ENCODE measurements around the gene DNAJC2.
A peak's percentile ranks its signal among the peaks of the same experiment; 100 is the strongest.

DNAJC2 gene

DNA sequence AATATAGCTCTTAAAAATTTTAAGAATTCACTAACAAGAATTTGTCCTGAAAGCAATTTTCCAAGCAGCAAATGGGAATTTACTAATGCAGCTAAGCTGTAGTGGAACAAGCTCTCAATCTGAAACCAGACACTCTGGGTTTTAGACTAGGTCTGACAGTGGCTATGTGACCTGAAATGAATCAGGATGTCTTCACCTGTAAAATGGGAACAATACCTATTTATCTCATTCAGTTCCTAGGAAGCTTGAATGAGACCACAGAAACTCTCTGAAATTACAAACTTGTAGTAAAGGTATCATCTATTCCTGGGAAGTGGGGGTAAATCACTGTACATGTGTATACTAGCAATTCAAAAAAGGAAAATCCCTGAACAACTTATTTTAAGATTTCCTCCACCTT, 1.2 kb downstream of the DNAJC2 start:
- H3K9me3 ChIP-seq (ENCODE audit: control insufficient read depth in 2 of 2, low read length in 2 of 2), result no peaks in the 10 kb centered on the region
- peaks cover 14 to 22% of the 10 kb centered on the region in 2 donors for H3K36me3 ChIP-seq (ENCODE audit: control insufficient read depth in 2 of 2, insufficient read depth in 2 of 2, low read length in 2 of 2)
- H3K4me3 ChIP-seq (ENCODE audit: low read length in 2 of 2), result peak overlapping the region; percentile 94 to 99
- peak overlapping the region; percentile 87 to 97 for H3K9ac ChIP-seq (ENCODE audit: low read depth in 1 of 2, low read length in 2 of 2)
- H3K27ac ChIP-seq (ENCODE audit: low read depth in 2 of 2, low read length in 2 of 2), result no peak overlapping the region
- H3K4me1 ChIP-seq (ENCODE audit: control insufficient read depth in 2 of 2, insufficient read depth in 2 of 2, low read length in 2 of 2), result peaks cover 16 to 23% of the 10 kb centered on the region in 2 donors
- H3K27me3 ChIP-seq (ENCODE audit: control insufficient read depth in 2 of 2, insufficient read depth in 2 of 2, low read length in 2 of 2), result no peaks in the 10 kb centered on the region

DNA sequence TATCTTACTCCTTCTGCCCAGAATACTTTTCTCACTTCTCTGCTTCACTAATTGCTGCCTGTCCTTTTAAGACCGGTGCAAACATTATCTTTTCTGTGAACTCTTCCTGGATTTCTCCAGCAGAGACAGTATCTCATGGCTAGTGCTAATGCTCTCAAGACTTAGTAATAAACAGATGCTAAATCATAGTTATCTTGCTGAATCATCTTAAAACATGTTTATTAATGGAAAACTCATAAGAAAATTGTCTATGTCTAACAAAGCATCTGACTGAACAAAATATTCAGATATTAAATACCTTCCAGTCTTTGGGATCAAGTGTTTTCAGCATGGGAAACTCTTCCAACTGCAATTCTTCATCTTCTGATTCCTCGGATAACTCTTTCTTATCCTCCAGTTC, 3.1 kb downstream of the DNAJC2 start:
- H3K4me3 ChIP-seq (ENCODE audit: low read length in 2 of 2), result no peak overlapping the region
- H3K4me1 ChIP-seq (ENCODE audit: control insufficient read depth in 2 of 2, insufficient read depth in 2 of 2, low read length in 2 of 2), result peaks cover 11 to 12% of the 10 kb centered on the region in 2 donors
- H3K27ac ChIP-seq (ENCODE audit: low read depth in 2 of 2, low read length in 2 of 2), result no peak overlapping the region
- H3K9ac ChIP-seq (ENCODE audit: low read depth in 1 of 2, low read length in 2 of 2), result no peak overlapping the region
- no peaks in the 10 kb centered on the region for H3K9me3 ChIP-seq (ENCODE audit: control insufficient read depth in 2 of 2, low read length in 2 of 2)
- H3K27me3 ChIP-seq (ENCODE audit: control insufficient read depth in 2 of 2, insufficient read depth in 2 of 2, low read length in 2 of 2), result no peaks in the 10 kb centered on the region
- H3K36me3 ChIP-seq (ENCODE audit: control insufficient read depth in 2 of 2, insufficient read depth in 2 of 2, low read length in 2 of 2), result peaks cover 28 to 35% of the 10 kb centered on the region in 2 donors

DNA sequence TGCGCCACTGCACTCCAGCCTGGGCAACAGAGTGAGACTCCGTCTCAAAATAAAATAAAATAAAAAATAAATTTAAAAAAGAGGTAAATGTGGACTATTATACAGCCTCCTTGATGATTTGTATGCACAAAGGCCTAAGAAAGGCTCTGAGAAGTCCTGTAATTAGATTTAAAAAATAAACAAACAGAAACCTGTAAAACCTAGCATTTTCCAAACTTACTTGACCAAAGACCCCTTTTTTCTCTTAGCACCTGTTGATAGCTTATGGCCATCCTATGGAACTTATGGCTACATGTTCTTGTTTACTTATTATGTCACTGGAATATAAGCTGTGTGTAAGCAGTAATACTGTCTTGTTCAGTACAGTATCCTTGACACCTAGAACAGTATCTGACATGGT, 5.7 kb downstream of the DNAJC2 start:
- peaks cover 7% of the 10 kb centered on the region in 2 donors for H3K4me1 ChIP-seq (ENCODE audit: control insufficient read depth in 2 of 2, insufficient read depth in 2 of 2, low read length in 2 of 2)
- peaks cover 36 to 41% of the 10 kb centered on the region in 2 donors for H3K36me3 ChIP-seq (ENCODE audit: control insufficient read depth in 2 of 2, insufficient read depth in 2 of 2, low read length in 2 of 2)
- no peak overlapping the region for H3K9ac ChIP-seq (ENCODE audit: low read depth in 1 of 2, low read length in 2 of 2)
- no peaks in the 10 kb centered on the region for H3K27me3 ChIP-seq (ENCODE audit: control insufficient read depth in 2 of 2, insufficient read depth in 2 of 2, low read length in 2 of 2)
- no peak overlapping the region for H3K4me3 ChIP-seq (ENCODE audit: low read length in 2 of 2)
- no peaks in the 10 kb centered on the region for H3K9me3 ChIP-seq (ENCODE audit: control insufficient read depth in 2 of 2, low read length in 2 of 2)
- H3K27ac ChIP-seq (ENCODE audit: low read depth in 2 of 2, low read length in 2 of 2), result no peak overlapping the region

DNA sequence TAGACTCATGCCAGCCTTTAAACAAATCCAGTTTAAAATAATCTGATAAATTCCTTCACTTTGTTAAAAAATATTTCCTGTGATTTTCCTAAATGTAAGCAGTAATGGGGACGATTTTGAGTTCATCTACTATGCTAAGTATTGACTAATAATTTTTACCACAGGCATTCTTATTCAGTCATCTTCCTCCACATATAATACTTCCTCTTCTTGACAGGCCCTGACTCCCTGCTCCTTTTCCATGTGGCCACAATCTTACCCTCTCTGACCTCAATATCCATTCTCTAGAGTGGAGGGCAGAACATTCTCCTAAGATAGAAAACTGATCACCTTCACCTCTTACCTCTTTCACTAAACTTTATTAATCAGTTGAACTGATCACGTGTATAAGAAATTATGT, 7.8 kb downstream of the DNAJC2 start:
- H3K27ac ChIP-seq (ENCODE audit: low read depth in 2 of 2, low read length in 2 of 2), result no peak overlapping the region
- peaks cover 39 to 45% of the 10 kb centered on the region in 2 donors for H3K36me3 ChIP-seq (ENCODE audit: control insufficient read depth in 2 of 2, insufficient read depth in 2 of 2, low read length in 2 of 2)
- no peak overlapping the region for H3K9ac ChIP-seq (ENCODE audit: low read depth in 1 of 2, low read length in 2 of 2)
- no peaks in the 10 kb centered on the region for H3K9me3 ChIP-seq (ENCODE audit: control insufficient read depth in 2 of 2, low read length in 2 of 2)
- no peak overlapping the region for H3K4me3 ChIP-seq (ENCODE audit: low read length in 2 of 2)
- no peaks in the 10 kb centered on the region for H3K4me1 ChIP-seq (ENCODE audit: control insufficient read depth in 2 of 2, insufficient read depth in 2 of 2, low read length in 2 of 2)
- H3K27me3 ChIP-seq (ENCODE audit: control insufficient read depth in 2 of 2, insufficient read depth in 2 of 2, low read length in 2 of 2), result no peaks in the 10 kb centered on the region

DNA sequence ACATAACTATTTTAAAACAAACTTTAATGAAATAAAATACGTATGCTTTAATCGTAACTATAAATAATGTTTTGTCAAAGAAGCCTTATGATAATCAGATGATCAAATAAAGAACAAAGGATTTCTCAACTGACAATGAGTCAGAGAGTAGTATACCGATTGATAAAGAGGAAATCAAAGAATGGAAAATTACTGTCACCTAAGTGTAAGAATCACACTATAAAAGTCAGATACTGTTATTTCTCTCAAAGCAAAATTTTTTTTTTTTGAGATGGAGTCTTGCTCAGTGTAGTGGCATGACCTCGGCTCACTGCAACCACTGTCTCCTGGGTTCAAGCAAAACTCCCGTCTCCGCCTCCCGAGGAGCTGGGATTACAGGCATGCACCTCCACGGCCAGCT, 18.8 kb downstream of the DNAJC2 start:
- Histone ChIP-seq H3K36me3 (ENCODE audit: control insufficient read depth in 2 of 2, insufficient read depth in 2 of 2, low read length in 2 of 2) (peaks cover 31 to 49% of the 10 kb centered on the region in 2 donors), H3K4me3 (ENCODE audit: low read length in 2 of 2) (no peak overlapping the region), H3K27ac (ENCODE audit: low read depth in 2 of 2, low read length in 2 of 2) (no peak overlapping the region), H3K9ac (ENCODE audit: low read depth in 1 of 2, low read length in 2 of 2) (no peak overlapping the region), H3K4me1 (ENCODE audit: control insufficient read depth in 2 of 2, insufficient read depth in 2 of 2, low read length in 2 of 2) (no peaks in the 10 kb centered on the region), H3K27me3 (ENCODE audit: control insufficient read depth in 2 of 2, insufficient read depth in 2 of 2, low read length in 2 of 2) (no peaks in the 10 kb centered on the region), H3K9me3 (ENCODE audit: control insufficient read depth in 2 of 2, low read length in 2 of 2) (no peaks in the 10 kb centered on the region)

DNA sequence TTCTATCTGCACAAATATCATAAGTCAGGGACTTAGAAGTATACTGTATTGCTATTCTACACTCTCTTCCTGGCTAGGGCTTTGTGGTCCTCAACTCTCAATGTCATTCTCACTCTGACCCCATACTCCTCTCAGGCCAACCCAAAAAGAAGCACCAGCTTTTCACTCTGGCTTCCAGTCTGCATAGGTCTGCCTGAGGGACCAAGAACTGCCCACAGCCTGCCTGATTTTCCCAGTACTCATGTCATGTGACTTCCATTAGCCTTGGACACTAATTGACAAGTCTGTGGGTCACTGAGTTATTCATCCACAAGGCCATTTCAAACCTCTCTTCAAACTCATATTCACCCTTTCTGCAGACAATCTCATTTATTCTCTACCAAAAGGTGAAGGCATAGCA, 27.6 kb downstream of the DNAJC2 start:
- Histone ChIP-seq H3K9ac (ENCODE audit: low read depth in 1 of 2, low read length in 2 of 2) (no peak overlapping the region), H3K9me3 (ENCODE audit: control insufficient read depth in 2 of 2, low read length in 2 of 2) (no peaks in the 10 kb centered on the region), H3K4me3 (ENCODE audit: low read length in 2 of 2) (no peak overlapping the region), H3K4me1 (ENCODE audit: control insufficient read depth in 2 of 2, insufficient read depth in 2 of 2, low read length in 2 of 2) (no peaks in the 10 kb centered on the region), H3K27ac (ENCODE audit: low read depth in 2 of 2, low read length in 2 of 2) (no peak overlapping the region), H3K27me3 (ENCODE audit: control insufficient read depth in 2 of 2, insufficient read depth in 2 of 2, low read length in 2 of 2) (no peaks in the 10 kb centered on the region), H3K36me3 (ENCODE audit: control insufficient read depth in 2 of 2, insufficient read depth in 2 of 2, low read length in 2 of 2) (peaks cover 68 to 78% of the 10 kb centered on the region in 2 donors)

DNA sequence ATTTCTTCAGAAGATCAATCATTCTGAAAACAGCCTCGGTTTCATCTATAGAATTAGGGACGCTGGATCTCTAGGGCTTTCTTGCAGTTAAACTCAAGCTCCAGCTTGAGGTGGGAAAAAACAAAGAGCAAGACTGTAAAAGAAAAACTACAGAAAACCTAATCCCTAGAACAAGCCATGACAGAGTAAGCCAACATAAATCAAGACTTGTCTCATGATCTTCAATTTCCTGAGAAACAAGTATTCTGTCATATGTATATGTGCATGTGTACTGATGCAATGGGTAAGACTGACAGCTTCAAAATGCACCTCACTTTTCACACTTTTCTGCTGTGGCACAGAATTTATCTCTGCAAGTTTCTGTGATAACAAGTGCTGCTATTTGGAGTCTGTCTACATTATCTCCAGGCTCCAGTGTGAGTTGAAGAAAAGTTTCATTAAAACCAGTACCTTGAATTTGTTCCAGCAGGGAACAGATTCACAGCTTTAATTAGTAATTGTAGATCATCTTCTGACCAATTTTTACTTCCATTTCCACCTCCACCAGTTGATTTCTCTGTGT, 28.1 kb downstream of the DNAJC2 start:
- no peak overlapping the region for H3K9ac ChIP-seq (ENCODE audit: low read depth in 1 of 2, low read length in 2 of 2)
- H3K9me3 ChIP-seq (ENCODE audit: control insufficient read depth in 2 of 2, low read length in 2 of 2), result no peaks in the 10 kb centered on the region
- peaks cover 69 to 79% of the 10 kb centered on the region in 2 donors for H3K36me3 ChIP-seq (ENCODE audit: control insufficient read depth in 2 of 2, insufficient read depth in 2 of 2, low read length in 2 of 2)
- no peak overlapping the region for H3K4me3 ChIP-seq (ENCODE audit: low read length in 2 of 2)
- no peaks in the 10 kb centered on the region for H3K27me3 ChIP-seq (ENCODE audit: control insufficient read depth in 2 of 2, insufficient read depth in 2 of 2, low read length in 2 of 2)
- no peaks in the 10 kb centered on the region for H3K4me1 ChIP-seq (ENCODE audit: control insufficient read depth in 2 of 2, insufficient read depth in 2 of 2, low read length in 2 of 2)
- no peak overlapping the region for H3K27ac ChIP-seq (ENCODE audit: low read depth in 2 of 2, low read length in 2 of 2)

DNA sequence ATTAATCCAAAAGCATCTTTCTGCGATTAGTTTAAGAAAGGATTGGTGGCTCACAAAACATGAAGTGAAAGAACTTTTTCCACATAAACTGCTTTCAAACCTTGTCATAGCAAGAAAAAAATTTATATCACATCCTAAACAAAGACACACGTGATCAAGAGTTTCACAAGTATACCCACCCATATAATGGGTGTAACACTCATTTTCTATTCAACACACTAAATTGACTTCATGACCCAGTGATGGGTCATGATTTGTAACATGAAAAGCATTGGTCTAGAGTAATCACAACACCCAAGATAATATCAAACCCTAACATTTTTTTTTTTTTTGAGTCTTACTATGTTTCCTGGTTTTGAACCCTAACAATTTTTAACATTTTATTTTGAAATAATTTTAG, 29.7 kb downstream of the DNAJC2 start:
- Histone ChIP-seq H3K36me3 (ENCODE audit: control insufficient read depth in 2 of 2, insufficient read depth in 2 of 2, low read length in 2 of 2) (peaks cover 80 to 92% of the 10 kb centered on the region in 2 donors), H3K4me1 (ENCODE audit: control insufficient read depth in 2 of 2, insufficient read depth in 2 of 2, low read length in 2 of 2) (no peaks in the 10 kb centered on the region), H3K9ac (ENCODE audit: low read depth in 1 of 2, low read length in 2 of 2) (no peak overlapping the region), H3K9me3 (ENCODE audit: control insufficient read depth in 2 of 2, low read length in 2 of 2) (no peaks in the 10 kb centered on the region), H3K27ac (ENCODE audit: low read depth in 2 of 2, low read length in 2 of 2) (no peak overlapping the region), H3K4me3 (ENCODE audit: low read length in 2 of 2) (no peak overlapping the region), H3K27me3 (ENCODE audit: control insufficient read depth in 2 of 2, insufficient read depth in 2 of 2, low read length in 2 of 2) (no peaks in the 10 kb centered on the region)

DNA sequence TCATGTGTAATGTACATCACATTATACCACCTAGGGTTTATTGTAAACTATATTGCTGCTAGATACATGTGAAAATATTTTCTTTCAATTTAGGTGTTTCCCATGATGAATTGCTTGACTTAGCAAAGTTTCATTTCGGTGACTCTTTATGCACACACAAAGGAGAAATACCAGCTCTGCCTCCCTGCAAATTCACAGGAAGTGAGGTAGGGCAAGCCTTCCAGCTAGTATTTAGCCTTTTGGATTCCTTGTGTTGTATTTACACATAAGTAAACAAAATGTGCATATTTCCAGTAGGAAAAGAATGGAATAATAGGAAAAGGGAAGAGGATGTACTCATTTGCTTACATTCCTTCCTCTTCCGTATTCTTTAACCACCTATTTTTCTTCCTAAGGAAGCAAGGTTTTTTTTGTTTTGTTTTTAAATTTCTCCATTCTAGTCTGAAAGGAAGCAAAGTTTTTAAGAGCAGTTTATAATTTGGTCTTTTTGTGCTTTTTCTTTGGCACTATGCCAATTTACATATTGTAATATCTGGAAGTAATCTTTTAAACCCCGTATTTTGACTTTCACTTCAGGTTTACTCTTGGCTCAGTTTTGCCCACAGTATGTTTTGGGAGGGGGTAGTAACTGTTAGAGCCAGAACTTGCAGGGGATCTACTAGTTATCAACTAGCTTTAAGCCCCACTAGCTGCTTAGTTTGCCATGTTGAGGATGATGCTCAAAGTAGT, 36.9 kb downstream of the DNAJC2 start:
- no peak overlapping the region for H3K4me3 ChIP-seq (ENCODE audit: low read length in 2 of 2)
- H3K9ac ChIP-seq (ENCODE audit: low read depth in 1 of 2, low read length in 2 of 2), result no peak overlapping the region
- no peaks in the 10 kb centered on the region for H3K9me3 ChIP-seq (ENCODE audit: control insufficient read depth in 2 of 2, low read length in 2 of 2)
- peaks cover 0 to 2% of the 10 kb centered on the region in 2 donors for H3K4me1 ChIP-seq (ENCODE audit: control insufficient read depth in 2 of 2, insufficient read depth in 2 of 2, low read length in 2 of 2)
- peaks cover 70 to 76% of the 10 kb centered on the region in 2 donors for H3K36me3 ChIP-seq (ENCODE audit: control insufficient read depth in 2 of 2, insufficient read depth in 2 of 2, low read length in 2 of 2)
- no peaks in the 10 kb centered on the region for H3K27me3 ChIP-seq (ENCODE audit: control insufficient read depth in 2 of 2, insufficient read depth in 2 of 2, low read length in 2 of 2)
- no peak overlapping the region for H3K27ac ChIP-seq (ENCODE audit: low read depth in 2 of 2, low read length in 2 of 2)

DNA sequence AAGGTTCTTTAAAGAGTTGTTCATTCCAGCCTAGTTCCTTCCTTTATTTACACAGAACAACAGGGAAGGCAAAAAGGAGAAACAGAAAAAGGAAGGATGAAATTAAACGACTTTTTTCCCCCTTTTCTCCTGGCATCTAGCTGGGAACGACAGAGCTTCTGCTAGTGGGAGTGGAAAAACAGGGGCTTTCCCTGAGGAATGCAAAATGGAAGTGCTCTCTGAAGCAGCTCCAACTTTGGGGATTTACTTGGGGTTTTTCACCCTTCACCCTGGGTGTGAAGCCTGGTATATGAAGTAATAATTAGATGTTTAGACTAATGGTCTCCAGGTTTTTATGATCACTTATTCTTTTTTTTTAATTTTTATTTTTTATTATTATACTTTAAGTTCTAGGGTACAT, 43.1 kb downstream of the DNAJC2 start:
- Histone ChIP-seq H3K4me3 (ENCODE audit: low read length in 2 of 2) (no peak overlapping the region), H3K27ac (ENCODE audit: low read depth in 2 of 2, low read length in 2 of 2) (no peak overlapping the region), H3K9me3 (ENCODE audit: control insufficient read depth in 2 of 2, low read length in 2 of 2) (no peaks in the 10 kb centered on the region), H3K9ac (ENCODE audit: low read depth in 1 of 2, low read length in 2 of 2) (no peak overlapping the region), H3K27me3 (ENCODE audit: control insufficient read depth in 2 of 2, insufficient read depth in 2 of 2, low read length in 2 of 2) (no peaks in the 10 kb centered on the region), H3K4me1 (ENCODE audit: control insufficient read depth in 2 of 2, insufficient read depth in 2 of 2, low read length in 2 of 2) (peaks cover 7 to 12% of the 10 kb centered on the region in 2 donors), H3K36me3 (ENCODE audit: control insufficient read depth in 2 of 2, insufficient read depth in 2 of 2, low read length in 2 of 2) (peaks cover 54 to 56% of the 10 kb centered on the region in 2 donors)
